B cell (primary cell): ENCODE results near the gene HIVEP1.

ENCODE experiments used
- EZH2 ChIP-seq: IDR thresholded peaks from 2 replicates; pipeline ENCODE4 v1.6.1; 2012; ENCODE audit warnings: borderline replicate concordance, low read depth, mild to moderate bottlenecking, moderate library complexity, low read length; ENCODE audit not compliant: insufficient read depth, poor library complexity, severe bottlenecking
- TF ChIP-seq, protein P1 (sequence below): fragments of 200-600 bp; IDR thresholded peaks from one replicate; pipeline ENCODE4 v1.8.0; 2022; ENCODE audit warnings: antibody characterized with exemption, mild to moderate bottlenecking

- TF ChIP-seq EZH2 = no peak
- TF ChIP-seq, protein P1, sequence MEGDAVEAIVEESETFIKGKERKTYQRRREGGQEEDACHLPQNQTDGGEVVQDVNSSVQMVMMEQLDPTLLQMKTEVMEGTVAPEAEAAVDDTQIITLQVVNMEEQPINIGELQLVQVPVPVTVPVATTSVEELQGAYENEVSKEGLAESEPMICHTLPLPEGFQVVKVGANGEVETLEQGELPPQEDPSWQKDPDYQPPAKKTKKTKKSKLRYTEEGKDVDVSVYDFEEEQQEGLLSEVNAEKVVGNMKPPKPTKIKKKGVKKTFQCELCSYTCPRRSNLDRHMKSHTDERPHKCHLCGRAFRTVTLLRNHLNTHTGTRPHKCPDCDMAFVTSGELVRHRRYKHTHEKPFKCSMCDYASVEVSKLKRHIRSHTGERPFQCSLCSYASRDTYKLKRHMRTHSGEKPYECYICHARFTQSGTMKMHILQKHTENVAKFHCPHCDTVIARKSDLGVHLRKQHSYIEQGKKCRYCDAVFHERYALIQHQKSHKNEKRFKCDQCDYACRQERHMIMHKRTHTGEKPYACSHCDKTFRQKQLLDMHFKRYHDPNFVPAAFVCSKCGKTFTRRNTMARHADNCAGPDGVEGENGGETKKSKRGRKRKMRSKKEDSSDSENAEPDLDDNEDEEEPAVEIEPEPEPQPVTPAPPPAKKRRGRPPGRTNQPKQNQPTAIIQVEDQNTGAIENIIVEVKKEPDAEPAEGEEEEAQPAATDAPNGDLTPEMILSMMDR = no peak
Measured at GRCh38 chr6:12083763-12084162, 71.7 kb downstream of the HIVEP1 start.
